ENCODE results near the gene ATAD5. TPM values are rescaled to one million over a fixed set of nuclear protein-coding genes. Genes with fewer than 3 reads are reported as not detected.

The ATAD5 gene
- total and polyA plus RNA-seq, 9 donors: 2.6 to 4.6 (median 3.2) TPM

DNA sequence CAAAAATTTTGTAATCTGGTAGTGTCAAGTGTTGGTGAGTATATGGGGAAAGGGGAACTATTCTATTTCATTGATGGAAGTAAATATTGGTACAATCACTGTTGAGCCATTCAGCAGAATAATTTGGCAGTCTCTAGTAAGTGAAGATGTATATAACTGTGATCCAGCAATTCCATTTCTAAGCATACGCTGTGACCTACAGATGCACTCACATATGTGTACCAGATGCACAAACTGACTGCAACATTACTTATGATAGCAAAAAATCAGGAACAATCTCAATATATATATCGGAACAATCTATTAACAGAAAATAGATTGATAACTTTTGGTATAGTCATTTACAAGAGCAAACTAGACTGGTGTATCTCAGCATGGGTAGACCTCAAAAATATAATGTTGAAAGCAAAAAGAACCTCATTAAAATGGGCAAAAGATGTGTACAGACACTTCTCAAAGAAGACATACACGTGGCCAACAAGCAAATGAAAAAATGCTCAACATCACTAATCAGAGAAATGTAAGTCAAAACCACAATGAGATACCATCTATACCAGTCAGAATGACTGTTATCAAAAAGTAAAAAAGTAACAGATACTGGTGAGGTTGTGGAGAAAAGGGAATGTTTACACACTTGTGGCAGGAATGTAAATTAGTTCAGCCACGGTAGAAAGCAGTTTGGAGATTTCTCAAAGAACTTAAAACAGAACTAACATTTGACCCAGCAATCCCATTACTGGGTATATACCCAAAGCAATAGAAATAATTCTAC lies 110.7 kb downstream of the ATAD5 start:
- no peaks in the 10 kb centered on the region for H3K27me3 ChIP-seq (ENCODE audit: control insufficient read depth, insufficient read depth, low read length)
- DNase-seq: no peak
- H3K4me3 ChIP-seq (ENCODE audit: low read length): no peak overlapping the region
- H3K27ac ChIP-seq (ENCODE audit: low read length): no peak overlapping the region
- no CpG with 5 or more reads among the region's 4 CpGs for WGBS (ENCODE audit: insufficient coverage)
- H3K9me3 ChIP-seq (replicated peaks; ENCODE audit: control insufficient read depth, low read depth, low read length): no peaks in the 10 kb centered on the region
- no peaks in the 10 kb centered on the region for H3K36me3 ChIP-seq (ENCODE audit: control insufficient read depth, insufficient read depth, low read length)
- no peaks in the 10 kb centered on the region for H3K4me1 ChIP-seq (ENCODE audit: control insufficient read depth, insufficient read depth, low read length)

Other genes with a start within 250 kb of the ATAD5 start
- gene CRLF3, start 7.3 kb upstream of the ATAD5 start, total RNA-seq: 7.4 TPM
- gene CRLF3, start 7.3 kb upstream of the ATAD5 start, polyA plus RNA-seq (ENCODE audit: insufficient read depth in 1 of 8, insufficient read length in 8 of 8, low replicate concordance in 1 of 8): 10 to 100 TPM in 6 of 8 donors, 1 to 10 TPM in 2; 9.1 to 14.7 (median 11.1) TPM
- 16.4 TPM for gene TEFM, start 74.3 kb downstream of the ATAD5 start, total RNA-seq
- gene TEFM, start 74.3 kb downstream of the ATAD5 start, polyA plus RNA-seq (ENCODE audit: insufficient read depth in 1 of 8, insufficient read length in 8 of 8, low replicate concordance in 1 of 8): 10 to 100 TPM; 10.3 to 13.7 (median 11.8) TPM
- 7.9 TPM for gene ADAP2, start 90.0 kb downstream of the ATAD5 start, total RNA-seq
- 1 to 10 TPM; 3.9 to 6.6 (median 5.8) TPM for gene ADAP2, start 90.0 kb downstream of the ATAD5 start, polyA plus RNA-seq (ENCODE audit: insufficient read depth in 1 of 8, insufficient read length in 8 of 8, low replicate concordance in 1 of 8)
- 9.3 TPM for gene RNF135, start 139.1 kb downstream of the ATAD5 start, total RNA-seq
- gene RNF135, start 139.1 kb downstream of the ATAD5 start, polyA plus RNA-seq (ENCODE audit: insufficient read depth in 1 of 8, insufficient read length in 8 of 8, low replicate concordance in 1 of 8): 10 to 100 TPM in 3 of 8 donors, 1 to 10 TPM in 5; 7.8 to 11.2 (median 9.2) TPM

Data from muscle of leg (tissue), 11 donors.